ENCODE results near the gene ZNF121.

GRCh38 chr19:9565900-9566705 is 18.2 kb downstream of the ZNF121 start:
- TF ChIP-seq EZH2 (IDR thresholded peaks at IDR 0.05; ENCODE audit: borderline replicate concordance, low read length) (no peak), CTCF (IDR thresholded peaks at IDR 0.05; ENCODE audit: low read length) (no peak)
